Smooth muscle cell (in vitro differentiated cells): ENCODE data around the gene CDKL1. TPM values are rescaled to one million over a fixed set of nuclear protein-coding genes. Genes with fewer than 3 reads are reported as not detected.

ENCODE experiments used
- DNase-seq: peaks from one replicate; lab custom pipeline; 2025; ENCODE audit not compliant: unreplicated experiment; lab: John Stamatoyannopoulos, UW
- H2AFZ ChIP-seq: fragments of 200-600 bp; sonication (generic); 2 replicates; pipeline ENCODE4 v1.6.0; 2016; ENCODE audit warnings: antibody characterized with exemption, low read depth, mild to moderate bottlenecking
- H3F3A ChIP-seq: fragments of 200-600 bp; sonication (generic); 2 replicates; pipeline ENCODE4 v1.6.0; 2017; ENCODE audit warnings: antibody characterized with exemption, low read depth
- H3K27ac ChIP-seq: fragments of 200-600 bp; sonication (generic); 2 replicates; pipeline ENCODE4 v1.5.1; 2016; ENCODE audit warnings: low read depth, mild to moderate bottlenecking
- H3K27me3 ChIP-seq: fragments of 200-600 bp; sonication (generic); 2 replicates; pipeline ENCODE4 v1.6.1; 2016; ENCODE audit warnings: low read depth, mild to moderate bottlenecking
- H3K36me3 ChIP-seq: fragments of 200-600 bp; sonication (generic); 2 replicates; pipeline ENCODE4 v1.5.1; 2016; ENCODE audit warnings: low read depth
- H3K4me1 ChIP-seq: fragments of 200-600 bp; sonication (generic); 2 replicates; pipeline ENCODE4 v1.5.1; 2016; ENCODE audit warnings: low read depth
- H3K4me2 ChIP-seq: fragments of 200-600 bp; sonication (generic); 2 replicates; pipeline ENCODE4 v1.6.0; 2016; ENCODE audit warnings: mild to moderate bottlenecking
- H3K4me3 ChIP-seq: fragments of 200-600 bp; sonication (generic); 2 replicates; pipeline ENCODE4 v1.5.1; 2016; ENCODE audit warnings: mild to moderate bottlenecking
- H3K79me2 ChIP-seq: fragments of 200-600 bp; sonication (generic); 2 replicates; pipeline ENCODE4 v1.6.0; 2016; ENCODE audit warnings: low read depth, mild to moderate bottlenecking
- H3K9ac ChIP-seq: fragments of 200-600 bp; sonication (generic); 2 replicates; pipeline ENCODE4 v1.6.0; 2016; ENCODE audit warnings: low read depth
- H3K9me3 ChIP-seq: fragments of 200-600 bp; sonication (generic); replicated peaks from 2 replicates; pipeline ENCODE4 v1.5.1; 2016; ENCODE audit warnings: low read depth
- H4K20me1 ChIP-seq: fragments of 200-600 bp; sonication (generic); 2 replicates; pipeline ENCODE4 v1.6.0; 2016; ENCODE audit warnings: low read depth
- WGBS: methylation state at CpG from one replicate; pipeline ENCODE4 v1.1.7; 2016; ENCODE audit warnings: low lambda C conversion rate; 5-methylcytosine and 5-hydroxymethylcytosine counted together
- polyA plus RNA-seq: library from polyadenylated mRNA; unstranded; fragments of >200 nt; fragmentation: Nextera tagmentation; extraction: Ambion mirVana; gene quantifications from 2 replicates; pipeline ENCODE4 v1.2.1, GENCODE V29; 2016
- total RNA-seq: library from RNA; depleted of rRNA; stranded (reverse); fragments of >200 nt; gene quantifications from 2 replicates; pipeline ENCODE4 v1.2.3, GENCODE V29; 2014
- TF ChIP-seq, protein P1 (sequence below): fragments of 200-600 bp; sonication (generic); IDR thresholded peaks from 2 replicates; pipeline ENCODE4 v1.5.1; 2017; ENCODE audit warnings: borderline replicate concordance, mild to moderate bottlenecking, antibody characterized with exemption; ENCODE audit not compliant: insufficient read depth, poor library complexity, severe bottlenecking

The CDKL1 gene
- total and polyA plus RNA-seq, 2 experiments from 2014 or later: 1.6 to 4.9 TPM

DNA sequence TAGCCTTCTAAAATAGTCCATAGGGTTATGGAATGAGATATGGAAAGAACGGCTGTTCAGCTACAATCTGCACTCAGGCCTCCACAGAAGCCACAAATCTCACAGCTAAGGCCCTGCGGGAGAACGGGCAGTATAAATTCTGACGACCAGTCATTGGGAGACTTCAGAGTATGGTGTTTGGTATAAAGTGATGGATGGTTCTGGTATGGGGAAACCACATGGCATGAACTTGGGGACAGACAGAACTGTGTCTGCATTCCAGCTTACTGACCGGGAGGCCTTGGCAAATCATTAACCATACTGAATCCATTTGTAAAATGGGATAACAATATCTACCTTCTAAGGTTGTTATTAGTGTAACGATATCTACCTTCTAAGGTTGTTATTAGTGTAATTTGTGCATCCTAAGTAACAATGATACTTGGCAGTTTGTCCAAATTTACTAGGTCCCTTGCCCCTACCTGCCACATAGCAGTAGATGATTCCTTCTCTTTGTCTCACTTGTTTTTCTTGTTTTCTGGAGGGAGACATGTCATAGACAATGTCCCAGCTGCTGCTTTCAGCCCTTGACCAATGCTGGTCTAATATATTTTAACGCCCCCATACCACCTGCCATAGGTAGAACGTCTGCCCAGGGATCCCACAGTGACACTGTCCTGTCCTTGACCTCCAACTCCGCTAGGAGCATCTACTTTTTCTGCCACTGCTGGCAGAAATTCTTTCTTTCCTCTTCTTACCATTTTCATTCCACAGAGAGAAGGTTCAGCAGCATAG, 6.8 kb downstream of the CDKL1 start:
- no peaks in the 10 kb centered on the region for H3K27me3 ChIP-seq
- no peaks in the 10 kb centered on the region for H3K36me3 ChIP-seq
- no peak overlapping the region for H2AFZ ChIP-seq
- H3K4me1 ChIP-seq: no peaks in the 10 kb centered on the region
- no peaks in the 10 kb centered on the region for H3K79me2 ChIP-seq
- TF ChIP-seq, protein P1, sequence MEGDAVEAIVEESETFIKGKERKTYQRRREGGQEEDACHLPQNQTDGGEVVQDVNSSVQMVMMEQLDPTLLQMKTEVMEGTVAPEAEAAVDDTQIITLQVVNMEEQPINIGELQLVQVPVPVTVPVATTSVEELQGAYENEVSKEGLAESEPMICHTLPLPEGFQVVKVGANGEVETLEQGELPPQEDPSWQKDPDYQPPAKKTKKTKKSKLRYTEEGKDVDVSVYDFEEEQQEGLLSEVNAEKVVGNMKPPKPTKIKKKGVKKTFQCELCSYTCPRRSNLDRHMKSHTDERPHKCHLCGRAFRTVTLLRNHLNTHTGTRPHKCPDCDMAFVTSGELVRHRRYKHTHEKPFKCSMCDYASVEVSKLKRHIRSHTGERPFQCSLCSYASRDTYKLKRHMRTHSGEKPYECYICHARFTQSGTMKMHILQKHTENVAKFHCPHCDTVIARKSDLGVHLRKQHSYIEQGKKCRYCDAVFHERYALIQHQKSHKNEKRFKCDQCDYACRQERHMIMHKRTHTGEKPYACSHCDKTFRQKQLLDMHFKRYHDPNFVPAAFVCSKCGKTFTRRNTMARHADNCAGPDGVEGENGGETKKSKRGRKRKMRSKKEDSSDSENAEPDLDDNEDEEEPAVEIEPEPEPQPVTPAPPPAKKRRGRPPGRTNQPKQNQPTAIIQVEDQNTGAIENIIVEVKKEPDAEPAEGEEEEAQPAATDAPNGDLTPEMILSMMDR: no peak
- no peak for DNase-seq
- no peaks in the 10 kb centered on the region for H4K20me1 ChIP-seq
- H3K9me3 ChIP-seq: no peaks in the 10 kb centered on the region
- no peak overlapping the region for H3K4me2 ChIP-seq
- no peaks in the 10 kb centered on the region for H3F3A ChIP-seq
- no peak overlapping the region for H3K4me3 ChIP-seq
- WGBS: 89% methylated on average over 9 of the region's 9 CpGs
- no peak overlapping the region for H3K9ac ChIP-seq
- H3K27ac ChIP-seq: no peak overlapping the region

DNA sequence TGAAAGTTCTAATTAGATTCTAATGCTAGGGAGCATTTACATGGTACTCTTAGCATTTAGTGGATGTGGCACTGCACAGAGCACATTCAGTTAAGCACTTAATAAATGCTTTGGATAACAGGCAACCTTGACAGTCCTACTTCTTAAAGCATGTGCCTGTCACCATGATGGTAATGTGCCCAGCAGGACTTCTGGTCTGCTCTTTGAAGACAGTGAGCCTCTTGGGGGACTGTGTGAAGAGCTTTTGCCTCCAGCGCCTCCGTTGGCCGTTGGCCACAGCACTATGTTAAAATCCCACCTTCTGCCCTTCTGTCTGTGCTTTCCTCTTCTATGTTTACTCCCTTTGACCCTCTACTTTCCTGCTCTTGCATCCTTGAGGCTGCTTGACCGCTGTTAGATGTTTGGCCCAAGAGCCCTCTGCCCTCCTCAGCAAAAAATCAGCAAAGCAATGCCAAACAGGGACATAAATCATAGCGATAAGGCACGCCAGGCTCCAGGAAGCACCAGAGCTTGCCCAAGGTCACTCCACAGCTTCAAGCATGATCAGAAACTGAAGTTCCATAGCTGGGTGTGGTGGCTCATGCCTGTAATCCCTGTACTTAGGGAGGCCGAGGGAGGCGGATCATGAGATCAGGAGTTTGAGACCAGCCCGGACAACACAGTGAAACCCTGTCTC, 8.3 kb downstream of the CDKL1 start:
- H4K20me1 ChIP-seq: no peaks in the 10 kb centered on the region
- H3K9me3 ChIP-seq: no peaks in the 10 kb centered on the region
- DNase-seq: no peak
- no peak overlapping the region for H3K4me2 ChIP-seq
- H3F3A ChIP-seq: no peaks in the 10 kb centered on the region
- no peaks in the 10 kb centered on the region for H3K79me2 ChIP-seq
- peaks cover 6% of the 10 kb centered on the region for H3K4me1 ChIP-seq
- H3K9ac ChIP-seq: no peak overlapping the region
- no peak overlapping the region for H3K4me3 ChIP-seq
- 52% methylated on average over 9 of the region's 9 CpGs for WGBS
- H3K36me3 ChIP-seq: no peaks in the 10 kb centered on the region
- no peak overlapping the region for H2AFZ ChIP-seq
- H3K27me3 ChIP-seq: no peaks in the 10 kb centered on the region
- TF ChIP-seq, protein P1: no peak
- no peak overlapping the region for H3K27ac ChIP-seq

DNA sequence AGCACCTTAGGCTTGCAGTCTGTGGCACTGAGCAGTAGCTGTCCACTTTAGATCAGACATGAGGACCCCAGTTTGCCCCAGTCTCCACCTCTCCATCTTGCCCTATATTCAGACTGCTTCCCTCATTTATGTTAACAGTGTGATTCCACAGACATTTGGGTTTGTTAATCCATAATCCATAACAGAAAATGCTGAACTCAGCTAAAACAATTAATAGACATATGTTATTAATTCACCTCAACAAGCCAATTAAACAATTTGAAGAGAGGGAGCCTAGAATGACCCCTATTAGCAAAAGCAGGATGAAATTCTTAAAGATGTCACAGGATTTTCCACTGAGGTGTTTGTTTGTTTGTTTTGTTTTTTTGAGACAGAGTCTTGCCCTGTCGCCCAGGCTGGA, 9.1 kb downstream of the CDKL1 start:
- no peak overlapping the region for H3K27ac ChIP-seq

More for the DNA sequence above, 9.1 kb downstream of the CDKL1 start:
- peaks cover 6% of the 10 kb centered on the region for H3K4me1 ChIP-seq
- TF ChIP-seq, protein P1: no peak
- H3K9ac ChIP-seq: no peak overlapping the region
- H3K27me3 ChIP-seq: no peaks in the 10 kb centered on the region
- H3F3A ChIP-seq: no peaks in the 10 kb centered on the region
- H3K79me2 ChIP-seq: no peaks in the 10 kb centered on the region
- no peaks in the 10 kb centered on the region for H3K9me3 ChIP-seq
- H3K36me3 ChIP-seq: no peaks in the 10 kb centered on the region
- no peak overlapping the region for H3K4me2 ChIP-seq
- no peak overlapping the region for H2AFZ ChIP-seq
- DNase-seq: no peak
- no peaks in the 10 kb centered on the region for H4K20me1 ChIP-seq
- H3K4me3 ChIP-seq: no peak overlapping the region
- WGBS: 92% methylated on average over 1 of the region's 1 CpG
